Measurements from ENCODE around the gene PHLPP1. TPM values are rescaled to one million over a fixed set of nuclear protein-coding genes. Genes with fewer than 3 reads are reported as not detected.
A peak's percentile ranks its signal among the peaks of the same experiment; 100 is the strongest.

Gene PHLPP1
- total and polyA plus RNA-seq, 2 of the 13 experiments (the other 11 are each of a cell fraction or from before 2014, with no cell fraction given), result 9.8 to 18.5 TPM

DNA sequence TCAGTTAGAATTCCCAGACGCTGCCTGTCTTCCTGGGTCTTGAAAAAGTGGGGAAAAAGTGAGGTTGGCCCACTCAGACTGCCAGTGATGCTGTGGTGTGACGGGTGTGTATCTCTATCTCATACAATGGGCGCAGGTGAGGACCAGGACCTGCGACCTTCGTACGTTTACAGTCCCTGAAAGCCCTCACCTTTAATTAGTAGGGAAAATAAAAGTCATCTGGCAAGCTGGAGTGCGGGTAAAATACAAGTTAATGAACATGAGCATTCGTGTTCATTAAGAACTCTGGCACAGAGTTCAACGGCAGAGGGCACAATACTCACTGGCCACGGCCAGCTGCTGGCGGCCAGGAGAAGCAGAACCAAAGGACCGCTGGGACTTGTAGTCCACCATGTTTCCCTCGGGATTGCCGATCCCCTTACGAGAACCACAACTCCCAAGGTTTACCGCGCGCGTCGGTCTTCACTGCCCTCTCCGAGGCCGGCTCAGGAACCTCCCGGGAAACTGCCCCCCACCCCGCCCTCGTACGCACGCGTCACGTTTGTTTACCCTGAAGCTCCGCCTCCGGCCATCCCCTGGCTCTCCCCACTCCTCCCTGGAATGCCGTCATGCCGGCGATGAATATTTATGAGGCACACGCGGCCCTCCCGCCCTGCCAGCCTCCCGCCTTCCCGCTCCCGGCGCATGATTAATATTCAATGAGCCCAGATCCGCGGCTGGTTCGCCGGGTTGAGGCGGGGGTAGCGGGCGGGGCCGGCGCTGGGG lies 488 bp upstream of the PHLPP1 start (continued):
- TF ChIP-seq, protein P1, sequence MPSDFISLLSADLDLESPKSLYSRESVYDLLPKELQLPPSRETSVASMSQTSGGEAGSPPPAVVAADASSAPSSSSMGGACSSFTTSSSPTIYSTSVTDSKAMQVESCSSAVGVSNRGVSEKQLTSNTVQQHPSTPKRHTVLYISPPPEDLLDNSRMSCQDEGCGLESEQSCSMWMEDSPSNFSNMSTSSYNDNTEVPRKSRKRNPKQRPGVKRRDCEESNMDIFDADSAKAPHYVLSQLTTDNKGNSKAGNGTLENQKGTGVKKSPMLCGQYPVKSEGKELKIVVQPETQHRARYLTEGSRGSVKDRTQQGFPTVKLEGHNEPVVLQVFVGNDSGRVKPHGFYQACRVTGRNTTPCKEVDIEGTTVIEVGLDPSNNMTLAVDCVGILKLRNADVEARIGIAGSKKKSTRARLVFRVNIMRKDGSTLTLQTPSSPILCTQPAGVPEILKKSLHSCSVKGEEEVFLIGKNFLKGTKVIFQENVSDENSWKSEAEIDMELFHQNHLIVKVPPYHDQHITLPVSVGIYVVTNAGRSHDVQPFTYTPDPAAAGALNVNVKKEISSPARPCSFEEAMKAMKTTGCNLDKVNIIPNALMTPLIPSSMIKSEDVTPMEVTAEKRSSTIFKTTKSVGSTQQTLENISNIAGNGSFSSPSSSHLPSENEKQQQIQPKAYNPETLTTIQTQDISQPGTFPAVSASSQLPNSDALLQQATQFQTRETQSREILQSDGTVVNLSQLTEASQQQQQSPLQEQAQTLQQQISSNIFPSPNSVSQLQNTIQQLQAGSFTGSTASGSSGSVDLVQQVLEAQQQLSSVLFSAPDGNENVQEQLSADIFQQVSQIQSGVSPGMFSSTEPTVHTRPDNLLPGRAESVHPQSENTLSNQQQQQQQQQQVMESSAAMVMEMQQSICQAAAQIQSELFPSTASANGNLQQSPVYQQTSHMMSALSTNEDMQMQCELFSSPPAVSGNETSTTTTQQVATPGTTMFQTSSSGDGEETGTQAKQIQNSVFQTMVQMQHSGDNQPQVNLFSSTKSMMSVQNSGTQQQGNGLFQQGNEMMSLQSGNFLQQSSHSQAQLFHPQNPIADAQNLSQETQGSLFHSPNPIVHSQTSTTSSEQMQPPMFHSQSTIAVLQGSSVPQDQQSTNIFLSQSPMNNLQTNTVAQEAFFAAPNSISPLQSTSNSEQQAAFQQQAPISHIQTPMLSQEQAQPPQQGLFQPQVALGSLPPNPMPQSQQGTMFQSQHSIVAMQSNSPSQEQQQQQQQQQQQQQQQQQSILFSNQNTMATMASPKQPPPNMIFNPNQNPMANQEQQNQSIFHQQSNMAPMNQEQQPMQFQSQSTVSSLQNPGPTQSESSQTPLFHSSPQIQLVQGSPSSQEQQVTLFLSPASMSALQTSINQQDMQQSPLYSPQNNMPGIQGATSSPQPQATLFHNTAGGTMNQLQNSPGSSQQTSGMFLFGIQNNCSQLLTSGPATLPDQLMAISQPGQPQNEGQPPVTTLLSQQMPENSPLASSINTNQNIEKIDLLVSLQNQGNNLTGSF (CRISPR knock-in tag; IDR thresholded peaks at IDR 0.05), result no peak
- no peak for TF ChIP-seq CENPX (CRISPR knock-in tag; IDR thresholded peaks at IDR 0.05)
- TF ChIP-seq IRF2 (CRISPR knock-in tag; IDR thresholded peaks at IDR 0.05), result peak; percentile 91
- no peak; the same call in 1 of the 2 replicates for TF ChIP-seq NR2F2 (IDR thresholded peaks at IDR 0.05; ENCODE audit: borderline replicate concordance, low read depth)
- no peak for TF ChIP-seq ZNF619 (CRISPR knock-in tag; IDR thresholded peaks at IDR 0.05)
- TF ChIP-seq HNRNPH1 (optimal IDR thresholded peaks at IDR 0.05; ENCODE audit: low read depth, low read length), result no peak
- peak; percentile 91 for TF ChIP-seq SMC3 (IDR thresholded peaks at IDR 0.05; ENCODE audit: low read length)
- TF ChIP-seq, protein P2, sequence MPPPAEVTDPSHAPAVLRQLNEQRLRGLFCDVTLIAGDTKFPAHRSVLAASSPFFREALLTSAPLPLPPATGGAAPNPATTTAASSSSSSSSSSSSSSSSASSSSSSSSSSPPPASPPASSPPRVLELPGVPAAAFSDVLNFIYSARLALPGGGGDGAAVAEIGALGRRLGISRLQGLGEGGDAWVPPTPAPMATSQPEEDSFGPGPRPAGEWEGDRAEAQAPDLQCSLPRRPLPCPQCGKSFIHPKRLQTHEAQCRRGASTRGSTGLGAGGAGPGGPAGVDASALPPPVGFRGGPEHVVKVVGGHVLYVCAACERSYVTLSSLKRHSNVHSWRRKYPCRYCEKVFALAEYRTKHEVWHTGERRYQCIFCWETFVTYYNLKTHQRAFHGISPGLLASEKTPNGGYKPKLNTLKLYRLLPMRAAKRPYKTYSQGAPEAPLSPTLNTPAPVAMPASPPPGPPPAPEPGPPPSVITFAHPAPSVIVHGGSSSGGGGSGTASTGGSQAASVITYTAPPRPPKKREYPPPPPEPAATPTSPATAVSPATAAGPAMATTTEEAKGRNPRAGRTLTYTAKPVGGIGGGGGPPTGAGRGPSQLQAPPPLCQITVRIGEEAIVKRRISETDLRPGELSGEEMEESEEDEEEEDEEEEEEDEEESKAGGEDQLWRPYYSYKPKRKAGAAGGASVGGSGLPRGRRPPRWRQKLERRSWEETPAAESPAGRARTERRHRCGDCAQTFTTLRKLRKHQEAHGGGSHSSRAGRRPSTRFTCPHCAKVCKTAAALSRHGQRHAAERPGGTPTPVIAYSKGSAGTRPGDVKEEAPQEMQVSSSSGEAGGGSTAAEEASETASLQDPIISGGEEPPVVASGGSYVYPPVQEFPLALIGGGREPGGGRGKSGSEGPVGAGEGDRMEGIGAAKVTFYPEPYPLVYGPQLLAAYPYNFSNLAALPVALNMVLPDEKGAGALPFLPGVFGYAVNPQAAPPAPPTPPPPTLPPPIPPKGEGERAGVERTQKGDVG (CRISPR knock-in tag; IDR thresholded peaks at IDR 0.05; ENCODE audit: borderline replicate concordance), result no peak
- TF ChIP-seq MTA3 (CRISPR knock-in tag; IDR thresholded peaks at IDR 0.05), result no peak
- TF ChIP-seq AHR (CRISPR knock-in tag; IDR thresholded peaks at IDR 0.05), result 0 out of 2 replicates have a peak, but pooled peaks have one; percentile 16
- TF ChIP-seq ZNF329 (CRISPR knock-in tag; IDR thresholded peaks at IDR 0.05; ENCODE audit: low read depth), result no peak
- peak; percentile 21 to 37; a peak in 1 of 4 replicates for TF ChIP-seq POLR2A (IDR thresholded peaks at IDR 0.05; ENCODE audit: insufficient read depth in 1 of 2, low read depth in 2 of 2, low read length in 2 of 2)
- peak; percentile 67 for TF ChIP-seq ZNF781 (CRISPR knock-in tag; IDR thresholded peaks at IDR 0.05; ENCODE audit: borderline replicate concordance, not compliant biosample characterization)
- TF ChIP-seq ARHGAP35 (CRISPR knock-in tag; IDR thresholded peaks at IDR 0.05; ENCODE audit: borderline replicate concordance), result no peak
- TF ChIP-seq, protein P3, sequence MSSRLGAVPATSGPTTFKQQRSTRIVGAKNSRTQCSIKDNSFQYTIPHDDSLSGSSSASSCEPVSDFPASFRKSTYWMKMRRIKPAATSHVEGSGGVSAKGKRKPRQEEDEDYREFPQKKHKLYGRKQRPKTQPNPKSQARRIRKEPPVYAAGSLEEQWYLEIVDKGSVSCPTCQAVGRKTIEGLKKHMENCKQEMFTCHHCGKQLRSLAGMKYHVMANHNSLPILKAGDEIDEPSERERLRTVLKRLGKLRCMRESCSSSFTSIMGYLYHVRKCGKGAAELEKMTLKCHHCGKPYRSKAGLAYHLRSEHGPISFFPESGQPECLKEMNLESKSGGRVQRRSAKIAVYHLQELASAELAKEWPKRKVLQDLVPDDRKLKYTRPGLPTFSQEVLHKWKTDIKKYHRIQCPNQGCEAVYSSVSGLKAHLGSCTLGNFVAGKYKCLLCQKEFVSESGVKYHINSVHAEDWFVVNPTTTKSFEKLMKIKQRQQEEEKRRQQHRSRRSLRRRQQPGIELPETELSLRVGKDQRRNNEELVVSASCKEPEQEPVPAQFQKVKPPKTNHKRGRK (CRISPR knock-in tag; IDR thresholded peaks at IDR 0.05), result no peak
- TF ChIP-seq MATR3 (CRISPR knock-in tag; IDR thresholded peaks at IDR 0.05), result no peak
- TF ChIP-seq ZBTB3 (CRISPR knock-in tag; IDR thresholded peaks at IDR 0.05; ENCODE audit: borderline replicate concordance, low read depth), result no peak
- no peak; the same call in 1 of the 2 replicates for TF ChIP-seq CBX5 (CRISPR knock-in tag; IDR thresholded peaks at IDR 0.05; ENCODE audit: borderline replicate concordance)
- peak; percentile 66 for TF ChIP-seq FOXO1 (CRISPR knock-in tag; IDR thresholded peaks at IDR 0.05)
